Right ventricle myocardium inferior (tissue), 1 donor: ENCODE results near the gene TNNI2. TPM values are rescaled to one million over a fixed set of nuclear protein-coding genes. Genes with fewer than 3 reads are reported as not detected.

Experiments used
- ATAC-seq: fragments of 200-7000 bp; cut with Tn5 transposase; one replicate; pipeline ENCODE4 v1.9.1; 2020; ENCODE audit warnings: mild to moderate bottlenecking, moderate library complexity
- DNase-seq: peaks from one replicate; pipeline ENCODE4 v3.0.0; 2021; ENCODE audit errors: missing footprints
- intact Hi-C: fragments of 100-400 bp; cut with DNase I; formaldehyde crosslinking; loops from one replicate; pipeline ENCODE4 v1.11.0; 2022
- microRNA-seq: library from miRNA; unstranded; fragments of <30 nt; microRNA quantifications from one replicate; pipeline ENCODE4 v1.2.0, GENCODE V29; 2020
- total RNA-seq: library from RNA; stranded (reverse); fragmentation: NEBNext Ultra II Directional; extraction: Animal tissue kit (Norgen Biotek cat#: 25700); gene quantifications from one replicate; pipeline ENCODE4 v1.2.1, GENCODE V29; 2021
- donor health status: DM: no; HTN: yes; CAD: no; lungs with severe emphysema.

Gene TNNI2
- total RNA-seq, 1 donor from 2014 or later: 0.35 TPM

DNA sequence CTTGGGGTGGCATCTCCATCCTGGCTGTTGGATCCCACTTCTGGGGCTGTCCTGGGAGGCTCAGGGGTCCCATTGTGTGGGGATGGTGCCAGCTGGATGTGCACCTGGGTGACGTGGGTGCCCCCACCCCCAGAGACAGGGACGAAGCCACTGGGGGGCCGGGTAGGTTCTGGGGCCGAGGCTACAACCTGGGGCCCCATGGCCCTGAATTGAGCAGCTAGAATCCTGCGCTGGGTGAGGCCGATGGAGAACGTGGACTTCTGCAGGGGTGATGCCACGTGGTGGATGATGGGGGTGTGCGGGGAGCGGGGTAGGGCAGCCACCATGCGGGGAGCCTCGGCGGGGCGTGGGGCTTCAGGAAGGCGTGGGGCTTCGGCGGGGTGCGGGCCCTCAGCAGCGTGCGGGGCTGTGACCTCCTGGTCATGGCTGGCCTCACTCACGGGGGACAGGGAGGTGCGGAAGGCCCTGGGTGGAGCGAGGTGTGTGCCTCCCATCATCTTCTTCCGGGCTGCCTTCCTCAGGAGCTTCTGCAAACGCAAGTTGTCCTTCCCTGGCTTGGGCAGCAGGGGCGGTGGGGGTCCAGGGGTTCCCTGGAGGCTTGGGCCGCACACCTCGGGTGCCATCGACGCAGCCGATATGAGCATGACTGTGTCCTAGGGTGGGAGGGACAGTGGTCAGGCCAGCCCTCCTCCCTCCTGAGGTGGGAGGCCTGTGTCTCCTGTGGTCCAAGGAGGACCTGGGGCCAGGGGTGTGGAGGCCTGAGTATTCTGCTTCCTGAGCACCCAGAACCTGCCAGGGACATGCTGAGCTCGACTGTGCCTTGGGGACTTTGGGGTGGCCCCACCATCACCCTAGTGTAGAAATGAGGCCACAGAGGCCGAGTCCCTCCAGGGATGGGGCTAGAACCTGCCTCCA is 51.4 kb downstream of the TNNI2 start:
- DNase-seq (peak; percentile 17), ATAC-seq (no peak)
- intact Hi-C loops: no loop called here

Small RNAs within 50 kb of the gene (microRNA-seq; reads per million reads assigned to microRNA genes)
- gene MIR4298 (not detected), gene MIR7847 (not detected)

Other genes with a start within 250 kb of the TNNI2 start
- not detected for gene KRTAP5-2, start 240.7 kb upstream of the TNNI2 start, total RNA-seq
- gene KRTAP5-3, start 230.5 kb upstream of the TNNI2 start, total RNA-seq: not detected
- not detected for gene KRTAP5-4, start 216.8 kb upstream of the TNNI2 start, total RNA-seq
- gene KRTAP5-5, start 209.2 kb upstream of the TNNI2 start, total RNA-seq: not detected
- not detected for gene KRTAP5-6, start 141.8 kb upstream of the TNNI2 start, total RNA-seq
- 0.92 TPM for gene IFITM10, start 88.4 kb upstream of the TNNI2 start, total RNA-seq
- 957 TPM for gene CTSD, start 75.1 kb upstream of the TNNI2 start, total RNA-seq
- not detected for gene SYT8, start 4.0 kb upstream of the TNNI2 start, total RNA-seq
- 22.5 TPM for gene LSP1, start 14.1 kb downstream of the TNNI2 start, total RNA-seq
- gene PRR33, start 52.9 kb downstream of the TNNI2 start, total RNA-seq: 5.0 TPM
- gene TNNT3, start 80.7 kb downstream of the TNNI2 start, total RNA-seq: 36.3 TPM
- 107 TPM for gene MRPL23, start 108.4 kb downstream of the TNNI2 start, total RNA-seq
- gene H19, start 158.9 kb downstream of the TNNI2 start, total RNA-seq: 611 TPM